ENCODE measurements around the gene PRKCQ.

DNA sequence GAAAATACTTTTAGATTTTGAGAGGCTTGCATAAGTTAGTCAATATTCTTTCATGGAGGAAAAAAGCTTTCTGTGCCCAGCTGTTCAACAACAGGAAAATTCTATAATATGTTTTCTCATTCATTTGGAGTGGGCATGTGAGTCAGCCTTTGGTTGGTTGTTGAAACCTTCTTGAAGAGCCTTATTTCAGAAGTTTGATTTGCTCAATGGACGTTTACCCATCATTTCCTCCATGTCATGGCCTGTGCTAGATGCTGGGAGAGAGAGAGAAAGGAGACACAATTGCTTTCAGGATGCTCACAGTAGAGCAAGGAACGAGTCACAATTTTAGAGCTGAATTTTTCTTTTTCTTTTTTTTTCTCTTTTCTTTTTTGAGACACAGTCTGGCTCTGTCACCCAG, 181.7 kb downstream of the PRKCQ start:
- no peak for TF ChIP-seq POLR2A (IDR thresholded peaks at IDR 0.05)
- TF ChIP-seq, protein P1, sequence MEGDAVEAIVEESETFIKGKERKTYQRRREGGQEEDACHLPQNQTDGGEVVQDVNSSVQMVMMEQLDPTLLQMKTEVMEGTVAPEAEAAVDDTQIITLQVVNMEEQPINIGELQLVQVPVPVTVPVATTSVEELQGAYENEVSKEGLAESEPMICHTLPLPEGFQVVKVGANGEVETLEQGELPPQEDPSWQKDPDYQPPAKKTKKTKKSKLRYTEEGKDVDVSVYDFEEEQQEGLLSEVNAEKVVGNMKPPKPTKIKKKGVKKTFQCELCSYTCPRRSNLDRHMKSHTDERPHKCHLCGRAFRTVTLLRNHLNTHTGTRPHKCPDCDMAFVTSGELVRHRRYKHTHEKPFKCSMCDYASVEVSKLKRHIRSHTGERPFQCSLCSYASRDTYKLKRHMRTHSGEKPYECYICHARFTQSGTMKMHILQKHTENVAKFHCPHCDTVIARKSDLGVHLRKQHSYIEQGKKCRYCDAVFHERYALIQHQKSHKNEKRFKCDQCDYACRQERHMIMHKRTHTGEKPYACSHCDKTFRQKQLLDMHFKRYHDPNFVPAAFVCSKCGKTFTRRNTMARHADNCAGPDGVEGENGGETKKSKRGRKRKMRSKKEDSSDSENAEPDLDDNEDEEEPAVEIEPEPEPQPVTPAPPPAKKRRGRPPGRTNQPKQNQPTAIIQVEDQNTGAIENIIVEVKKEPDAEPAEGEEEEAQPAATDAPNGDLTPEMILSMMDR (IDR thresholded peaks at IDR 0.05), result no peak

Data from Peyer's patch (tissue), 4 donors.